PC-3 (cell line): Measurements from ENCODE around the gene TTC34.
"Not testable (repeated sequence)": the region's sequence is repeated elsewhere in the genome, so short reads cannot be mapped to it uniquely, and the experiment has no call there.

Experiments used
- CTCF ChIP-seq: fragments of 300-600 bp; sonication (generic); conservative IDR thresholded peaks from 2 replicates; pipeline ENCODE4 v1.5.1; 2017; ENCODE audit warnings: antibody characterized with exemption, low read depth, mild to moderate bottlenecking, low read length
- EZH2 ChIP-seq: fragments of 300-600 bp; sonication (generic); IDR thresholded peaks from one replicate; pipeline ENCODE4 v1.6.1; 2017; ENCODE audit warnings: antibody characterized with exemption, mild to moderate bottlenecking, low read length; ENCODE audit not compliant: unreplicated experiment
- EZH2phosphoT487 ChIP-seq: fragments of 300-600 bp; sonication (generic); IDR thresholded peaks from 2 replicates; pipeline ENCODE4 v1.6.1; 2018; ENCODE audit warnings: mild to moderate bottlenecking, antibody characterized with exemption, low read length, borderline replicate concordance

- TF ChIP-seq CTCF, EZH2, EZH2phosphoT487: not testable (repeated sequence)
Observed at GRCh38 chr1:2684000-2684399, 117.5 kb downstream of the TTC34 start.
